Hepatocyte (in vitro differentiated cells): ENCODE measurements around the gene RNF145. TPM values are rescaled to one million over a fixed set of nuclear protein-coding genes. Genes with fewer than 3 reads are reported as not detected.
"Not testable (repeated sequence)": the region's sequence is repeated elsewhere in the genome, so short reads cannot be mapped to it uniquely, and the experiment has no call there.

ENCODE experiments used
- DNase-seq: peaks from one replicate; pipeline ENCODE4 v3.0.0-alpha.2; 2016; ENCODE audit warnings: low spot score
- H2AFZ ChIP-seq: fragments of 200-600 bp; sonication (generic); 2 replicates; pipeline ENCODE4 v1.6.0; 2016; ENCODE audit warnings: antibody characterized with exemption, mild to moderate bottlenecking
- H3K27ac ChIP-seq: fragments of 200-600 bp; sonication (generic); 2 replicates; pipeline ENCODE4 v1.5.1; 2016; ENCODE audit warnings: mild to moderate bottlenecking
- H3K27me3 ChIP-seq: fragments of 200-600 bp; sonication (generic); 2 replicates; pipeline ENCODE4 v1.6.1; 2016
- H3K36me3 ChIP-seq: fragments of 200-600 bp; sonication (generic); replicated peaks from 2 replicates; pipeline ENCODE4 v1.5.1; 2016; ENCODE audit warnings: low read depth; ENCODE audit not compliant: insufficient read depth
- H3K4me1 ChIP-seq: fragments of 200-600 bp; sonication (generic); 2 replicates; pipeline ENCODE4 v1.5.1; 2016; ENCODE audit warnings: mild to moderate bottlenecking, moderate library complexity; ENCODE audit not compliant: insufficient read depth
- H3K4me2 ChIP-seq: fragments of 200-600 bp; sonication (generic); 2 replicates; pipeline ENCODE4 v1.6.0; 2016
- H3K4me3 ChIP-seq: fragments of 200-600 bp; sonication (generic); 2 replicates; pipeline ENCODE4 v1.5.1; 2016; ENCODE audit warnings: mild to moderate bottlenecking
- H3K79me2 ChIP-seq: fragments of 200-600 bp; sonication (generic); 2 replicates; pipeline ENCODE4 v1.6.0; 2017; ENCODE audit warnings: mild to moderate bottlenecking
- H3K9me2 ChIP-seq: fragments of 200-600 bp; sonication (generic); replicated peaks from 2 replicates; pipeline ENCODE4 v1.6.0; 2017; ENCODE audit warnings: mild to moderate bottlenecking; ENCODE audit not compliant: insufficient read depth
- H3K9me3 ChIP-seq: fragments of 200-600 bp; sonication (generic); 2 replicates; pipeline ENCODE4 v1.5.1; 2016; ENCODE audit warnings: low read depth, mild to moderate bottlenecking
- H4K20me1 ChIP-seq: fragments of 200-600 bp; sonication (generic); 2 replicates; pipeline ENCODE4 v1.6.0; 2016; ENCODE audit warnings: mild to moderate bottlenecking; ENCODE audit not compliant: insufficient read depth, poor library complexity, severe bottlenecking
- CTCF ChIP-seq: fragments of 200-600 bp; sonication (generic); IDR thresholded peaks from 2 replicates; pipeline ENCODE4 v1.5.1; 2016; ENCODE audit warnings: antibody characterized with exemption, mild to moderate bottlenecking; ENCODE audit not compliant: poor library complexity
- EZH2 ChIP-seq: fragments of 200-600 bp; sonication (generic); IDR thresholded peaks from 2 replicates; pipeline ENCODE4 v1.6.1; 2016; ENCODE audit warnings: antibody characterized with exemption, mild to moderate bottlenecking, borderline replicate concordance
- EZH2phosphoT487 ChIP-seq: fragments of 200-600 bp; sonication (generic); IDR thresholded peaks from one replicate; pipeline ENCODE4 v1.6.1; 2018; ENCODE audit warnings: antibody characterized with exemption, mild to moderate bottlenecking, low read depth, moderate library complexity; ENCODE audit not compliant: unreplicated experiment, severe bottlenecking
- WGBS: methylation state at CpG from one replicate; pipeline ENCODE4 v1.1.6; 2016; ENCODE audit warnings: low lambda C conversion rate; ENCODE audit errors: missing lambda C conversion rate; 5-methylcytosine and 5-hydroxymethylcytosine counted together
- polyA plus RNA-seq: library from polyadenylated mRNA; unstranded; fragments of >200 nt; fragmentation: Nextera tagmentation; extraction: Ambion mirVana; gene quantifications from 2 replicates; pipeline ENCODE4 v1.2.1, GENCODE V29; 2016
- total RNA-seq: library from RNA; depleted of rRNA; stranded (reverse); fragments of >200 nt; gene quantifications from 2 replicates; pipeline ENCODE4 v1.2.3, GENCODE V29; 2014

RNF145 gene
- total and polyA plus RNA-seq, 2 experiments from 2014 or later, result 13.0 to 37.4 TPM

- TF ChIP-seq CTCF (no peak), EZH2phosphoT487 (no peak), EZH2 (no peak)
- Histone ChIP-seq H3K27ac (no peak overlapping the region), H3K79me2 (no peaks in the 10 kb centered on the region), H3K27me3 (no peaks in the 10 kb centered on the region), H3K36me3 (no peaks in the 10 kb centered on the region), H4K20me1 (no peaks in the 10 kb centered on the region), H3K9me2 (no peaks in the 10 kb centered on the region), H3K4me2 (no peak overlapping the region), H3K4me3 (no peak overlapping the region), H3K9me3 (no peaks in the 10 kb centered on the region), H2AFZ (no peak overlapping the region), H3K4me1 (no peaks in the 10 kb centered on the region)
- DNase-seq, result no peak
- 83% methylated on average over 4 of the region's 4 CpGs for WGBS
Measured at GRCh38 chr5:159120446-159120845, 88.9 kb downstream of the RNF145 start.

DNA sequence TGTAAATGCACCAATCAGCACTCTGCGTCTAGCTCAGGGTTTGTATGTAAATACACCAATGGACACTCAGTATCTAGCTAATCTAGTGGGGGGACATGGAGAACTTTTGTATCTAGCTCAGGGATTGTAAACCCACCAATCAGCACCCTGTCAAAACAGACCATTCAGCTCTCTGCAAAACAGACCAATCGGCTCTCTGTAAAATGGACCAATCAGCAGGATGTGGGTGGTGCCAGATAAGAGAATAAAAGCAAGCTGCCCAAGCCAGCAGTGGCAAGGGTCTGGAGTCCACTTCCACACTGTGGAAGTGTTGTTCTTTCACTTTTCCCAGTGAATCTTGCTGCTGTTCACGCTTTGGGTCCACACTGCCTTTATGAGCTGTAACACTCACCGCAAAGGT is 89.5 kb downstream of the RNF145 start:
- H3K9me3 ChIP-seq, H3K9me2 ChIP-seq, H3K27me3 ChIP-seq, H3K4me1 ChIP-seq, H3K27ac ChIP-seq, H3K4me3 ChIP-seq, H3K36me3 ChIP-seq, DNase-seq, H3K4me2 ChIP-seq, H4K20me1 ChIP-seq, H3K79me2 ChIP-seq, H2AFZ ChIP-seq: not testable (repeated sequence)
- 75% methylated on average over 4 of the region's 4 CpGs for WGBS

- not testable (repeated sequence) for H4K20me1 ChIP-seq, H3K4me2 ChIP-seq, H3K9me2 ChIP-seq, H3K27ac ChIP-seq, H3K4me1 ChIP-seq, H3K9me3 ChIP-seq, H3K4me3 ChIP-seq, H3K79me2 ChIP-seq, H2AFZ ChIP-seq, H3K36me3 ChIP-seq, DNase-seq, H3K27me3 ChIP-seq
- 97% methylated on average over 32 of the region's 39 CpGs for WGBS
Measured at GRCh38 chr5:159118958-159119659, 90.2 kb downstream of the RNF145 start.

- Histone ChIP-seq H2AFZ (no peak overlapping the region), H3K9me3 (no peaks in the 10 kb centered on the region), H3K9me2 (no peaks in the 10 kb centered on the region), H3K79me2 (no peaks in the 10 kb centered on the region), H3K36me3 (no peaks in the 10 kb centered on the region), H3K4me3 (no peak overlapping the region), H3K27ac (no peak overlapping the region), H4K20me1 (no peaks in the 10 kb centered on the region), H3K4me2 (no peak overlapping the region), H3K4me1 (no peaks in the 10 kb centered on the region), H3K27me3 (peaks cover 37% of the 10 kb centered on the region)
- TF ChIP-seq CTCF, result no peak
- TF ChIP-seq EZH2, result no peak
- TF ChIP-seq EZH2phosphoT487, result no peak
- DNase-seq, result no peak
Measured at GRCh38 chr5:159113405-159113804, 95.9 kb downstream of the RNF145 start.
